WTC11 (cell line): ENCODE results near the gene PPIL3. TPM values are rescaled to one million over a fixed set of nuclear protein-coding genes. Genes with fewer than 3 reads are reported as not detected.

Source experiments
- ATAC-seq: fragments of 200-7000 bp; cut with Tn5 transposase; 2 replicates; pipeline ENCODE4 v1.10.0; 2021; ENCODE audit warnings: mild to moderate bottlenecking, moderate library complexity
- CTCF ChIA-PET: fragments of 300-600 bp; sonication (Branson Sonifier 250); formaldehyde crosslinking; loops from one replicate; lab custom pipeline; 2021; ENCODE audit warnings: antibody characterized with exemption; lab: Charles Lee
- POLR2A ChIA-PET: fragments of 350-600 bp; sonication (Branson Sonifier 250); formaldehyde crosslinking; loops from one replicate; lab custom pipeline; 2021; ENCODE audit warnings: antibody characterized with exemption; lab: Charles Lee
- DNase-seq: peaks from one replicate; pipeline ENCODE4 v3.0.0; 2021; ENCODE audit warnings: low spot score
- H3K27ac Mint-ChIP-seq: 2 replicates; pipeline ENCODE4 v1.8.0; 2021; ENCODE audit warnings: mixed read lengths
- H3K27me3 Mint-ChIP-seq: 2 replicates; pipeline ENCODE4 v1.8.0; 2021; ENCODE audit warnings: low read depth, mild to moderate bottlenecking, moderate library complexity, mixed read lengths
- H3K36me3 Mint-ChIP-seq: 2 replicates; pipeline ENCODE4 v1.8.0; 2021; ENCODE audit warnings: mixed read lengths
- H3K4me1 Mint-ChIP-seq: 2 replicates; pipeline ENCODE4 v1.8.0; 2022; ENCODE audit warnings: mixed read lengths
- H3K4me3 Mint-ChIP-seq: 2 replicates; pipeline ENCODE4 v1.8.0; 2021; ENCODE audit warnings: mild to moderate bottlenecking, moderate library complexity, mixed read lengths
- H3K9me3 Mint-ChIP-seq: 2 replicates; pipeline ENCODE4 v1.8.0; 2021; ENCODE audit warnings: mixed read lengths
- CBFB ChIP-seq: sonication (generic); formaldehyde crosslinking; IDR thresholded peaks from 2 replicates; pipeline ENCODE4 v1.8.1; 2022; ENCODE audit warnings: mild to moderate bottlenecking, low read depth, missing genetic modification reagents
- GRHL2 ChIP-seq: fragments of 250-450 bp; sonication (Bioruptor Pico); IDR thresholded peaks from 2 replicates; pipeline ENCODE4 v1.8.0; 2022; ENCODE audit warnings: mild to moderate bottlenecking, moderate library complexity; ENCODE audit not compliant: insufficient replicate concordance, severe bottlenecking
- MXD4 ChIP-seq: fragments of 250-450 bp; sonication (Bioruptor Pico); IDR thresholded peaks from 2 replicates; pipeline ENCODE4 v1.8.0; 2021; ENCODE audit warnings: mild to moderate bottlenecking, moderate library complexity, borderline replicate concordance
- NFE2L1 ChIP-seq: sonication (generic); formaldehyde crosslinking; IDR thresholded peaks from 2 replicates; pipeline ENCODE4 v1.8.1; 2023; ENCODE audit warnings: missing genetic modification reagents
- RELA ChIP-seq: sonication (generic); formaldehyde crosslinking; IDR thresholded peaks from 2 replicates; pipeline ENCODE4 v1.8.1; 2022; ENCODE audit warnings: missing genetic modification reagents, mild to moderate bottlenecking, borderline replicate concordance
- RORB ChIP-seq: fragments of 250-450 bp; sonication (Bioruptor Pico); IDR thresholded peaks from 2 replicates; pipeline ENCODE4 v1.9.0; 2021; ENCODE audit warnings: mild to moderate bottlenecking
- TEAD1 ChIP-seq: sonication (generic); formaldehyde crosslinking; IDR thresholded peaks from 2 replicates; pipeline ENCODE4 v1.8.0; 2022; ENCODE audit warnings: mild to moderate bottlenecking, missing genetic modification reagents
- TP53 ChIP-seq: sonication (generic); formaldehyde crosslinking; IDR thresholded peaks from 2 replicates; pipeline ENCODE4 v1.8.1; 2023; ENCODE audit warnings: mild to moderate bottlenecking, missing genetic modification reagents
- ZNF121 ChIP-seq: sonication (generic); formaldehyde crosslinking; IDR thresholded peaks from 2 replicates; pipeline ENCODE4 v1.8.0; 2023; ENCODE audit warnings: missing genetic modification reagents
- ZNF138 ChIP-seq: sonication (generic); formaldehyde crosslinking; conservative IDR thresholded peaks from 2 replicates; pipeline ENCODE4 v1.8.1; 2022; ENCODE audit warnings: mild to moderate bottlenecking, moderate library complexity, missing genetic modification reagents
- ZNF232 ChIP-seq: sonication (generic); formaldehyde crosslinking; IDR thresholded peaks from 2 replicates; pipeline ENCODE4 v1.8.0; 2022; ENCODE audit warnings: mild to moderate bottlenecking, missing genetic modification reagents
- ZNF423 ChIP-seq: fragments of 250-450 bp; sonication (Bioruptor Pico); IDR thresholded peaks from 2 replicates; pipeline ENCODE4 v2.1.2; 2022; ENCODE audit warnings: mild to moderate bottlenecking, moderate library complexity
- ZNF671 ChIP-seq: fragments of 250-450 bp; sonication (Bioruptor Pico); IDR thresholded peaks from 2 replicates; pipeline ENCODE4 v1.8.0; 2021; ENCODE audit warnings: mild to moderate bottlenecking
- total RNA-seq: library from RNA; stranded (reverse); gene quantifications from 3 replicates; pipeline ENCODE4 v1.2.3, GENCODE V29; 2021
- TF ChIP-seq, protein P1 (sequence below): sonication (generic); formaldehyde crosslinking; IDR thresholded peaks from 2 replicates; pipeline ENCODE4 v1.8.0; 2022; ENCODE audit warnings: missing genetic modification reagents
- TF ChIP-seq, protein P2 (sequence below): sonication (generic); formaldehyde crosslinking; IDR thresholded peaks from 2 replicates; pipeline ENCODE4 v1.8.1; 2023; ENCODE audit warnings: mild to moderate bottlenecking, moderate library complexity, missing genetic modification reagents
- TF ChIP-seq, protein P3 (sequence below): fragments of 250-450 bp; sonication (Bioruptor Pico); IDR thresholded peaks from 2 replicates; pipeline ENCODE4 v1.8.0; 2021; ENCODE audit warnings: mild to moderate bottlenecking
- TF ChIP-seq, protein P4 (sequence below): sonication (generic); formaldehyde crosslinking; IDR thresholded peaks from 2 replicates; pipeline ENCODE4 v1.8.0; 2023; ENCODE audit warnings: mild to moderate bottlenecking, missing genetic modification reagents
- TF ChIP-seq, protein P5 (sequence below): sonication (generic); formaldehyde crosslinking; IDR thresholded peaks from 2 replicates; pipeline ENCODE4 v1.8.1; 2022; ENCODE audit warnings: mild to moderate bottlenecking, missing genetic modification reagents, moderate library complexity, borderline replicate concordance

PPIL3 gene
- total RNA-seq, 1 experiment from 2014 or later = 39.3 TPM

DNA sequence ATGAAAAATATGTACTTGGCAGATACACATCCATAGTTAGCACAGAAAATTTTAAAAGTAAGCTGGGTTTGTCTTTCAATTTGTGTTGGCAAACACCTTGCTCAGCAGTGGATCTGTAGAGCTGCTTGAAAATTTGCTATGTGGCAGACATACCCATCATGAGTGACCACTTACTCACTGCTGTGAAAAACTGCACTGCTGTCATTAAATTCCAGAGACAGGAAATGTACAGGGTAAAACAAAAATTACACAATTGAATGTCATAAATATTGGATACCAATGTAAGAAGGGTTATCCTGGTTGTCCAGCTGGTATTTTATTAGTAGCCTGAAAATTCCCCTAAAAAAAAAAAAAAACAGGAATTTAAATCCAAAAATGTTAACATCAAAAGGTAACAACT, 24.8 kb upstream of the PPIL3 start (continued):
- TF ChIP-seq, protein P1, sequence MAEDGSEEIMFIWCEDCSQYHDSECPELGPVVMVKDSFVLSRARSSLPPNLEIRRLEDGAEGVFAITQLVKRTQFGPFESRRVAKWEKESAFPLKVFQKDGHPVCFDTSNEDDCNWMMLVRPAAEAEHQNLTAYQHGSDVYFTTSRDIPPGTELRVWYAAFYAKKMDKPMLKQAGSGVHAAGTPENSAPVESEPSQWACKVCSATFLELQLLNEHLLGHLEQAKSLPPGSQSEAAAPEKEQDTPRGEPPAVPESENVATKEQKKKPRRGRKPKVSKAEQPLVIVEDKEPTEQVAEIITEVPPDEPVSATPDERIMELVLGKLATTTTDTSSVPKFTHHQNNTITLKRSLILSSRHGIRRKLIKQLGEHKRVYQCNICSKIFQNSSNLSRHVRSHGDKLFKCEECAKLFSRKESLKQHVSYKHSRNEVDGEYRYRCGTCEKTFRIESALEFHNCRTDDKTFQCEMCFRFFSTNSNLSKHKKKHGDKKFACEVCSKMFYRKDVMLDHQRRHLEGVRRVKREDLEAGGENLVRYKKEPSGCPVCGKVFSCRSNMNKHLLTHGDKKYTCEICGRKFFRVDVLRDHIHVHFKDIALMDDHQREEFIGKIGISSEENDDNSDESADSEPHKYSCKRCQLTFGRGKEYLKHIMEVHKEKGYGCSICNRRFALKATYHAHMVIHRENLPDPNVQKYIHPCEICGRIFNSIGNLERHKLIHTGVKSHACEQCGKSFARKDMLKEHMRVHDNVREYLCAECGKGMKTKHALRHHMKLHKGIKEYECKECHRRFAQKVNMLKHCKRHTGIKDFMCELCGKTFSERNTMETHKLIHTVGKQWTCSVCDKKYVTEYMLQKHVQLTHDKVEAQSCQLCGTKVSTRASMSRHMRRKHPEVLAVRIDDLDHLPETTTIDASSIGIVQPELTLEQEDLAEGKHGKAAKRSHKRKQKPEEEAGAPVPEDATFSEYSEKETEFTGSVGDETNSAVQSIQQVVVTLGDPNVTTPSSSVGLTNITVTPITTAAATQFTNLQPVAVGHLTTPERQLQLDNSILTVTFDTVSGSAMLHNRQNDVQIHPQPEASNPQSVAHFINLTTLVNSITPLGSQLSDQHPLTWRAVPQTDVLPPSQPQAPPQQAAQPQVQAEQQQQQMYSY = no peak
- TF ChIP-seq, protein P2, sequence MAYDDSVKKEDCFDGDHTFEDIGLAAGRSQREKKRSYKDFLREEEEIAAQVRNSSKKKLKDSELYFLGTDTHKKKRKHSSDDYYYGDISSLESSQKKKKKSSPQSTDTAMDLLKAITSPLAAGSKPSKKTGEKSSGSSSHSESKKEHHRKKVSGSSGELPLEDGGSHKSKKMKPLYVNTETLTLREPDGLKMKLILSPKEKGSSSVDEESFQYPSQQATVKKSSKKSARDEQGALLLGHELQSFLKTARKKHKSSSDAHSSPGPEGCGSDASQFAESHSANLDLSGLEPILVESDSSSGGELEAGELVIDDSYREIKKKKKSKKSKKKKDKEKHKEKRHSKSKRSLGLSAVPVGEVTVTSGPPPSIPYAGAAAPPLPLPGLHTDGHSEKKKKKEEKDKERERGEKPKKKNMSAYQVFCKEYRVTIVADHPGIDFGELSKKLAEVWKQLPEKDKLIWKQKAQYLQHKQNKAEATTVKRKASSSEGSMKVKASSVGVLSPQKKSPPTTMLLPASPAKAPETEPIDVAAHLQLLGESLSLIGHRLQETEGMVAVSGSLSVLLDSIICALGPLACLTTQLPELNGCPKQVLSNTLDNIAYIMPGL (CRISPR knock-in tag) = no peak
- TF ChIP-seq RELA (no peak), NFE2L1 (CRISPR knock-in tag) (no peak), ZNF121 (CRISPR knock-in tag) (no peak), MXD4 (no peak), CBFB (CRISPR knock-in tag) (no peak), GRHL2 (CRISPR knock-in tag) (no peak), ZNF423 (CRISPR knock-in tag) (no peak), ZNF671 (CRISPR knock-in tag) (no peak)
- TF ChIP-seq, protein P3, sequence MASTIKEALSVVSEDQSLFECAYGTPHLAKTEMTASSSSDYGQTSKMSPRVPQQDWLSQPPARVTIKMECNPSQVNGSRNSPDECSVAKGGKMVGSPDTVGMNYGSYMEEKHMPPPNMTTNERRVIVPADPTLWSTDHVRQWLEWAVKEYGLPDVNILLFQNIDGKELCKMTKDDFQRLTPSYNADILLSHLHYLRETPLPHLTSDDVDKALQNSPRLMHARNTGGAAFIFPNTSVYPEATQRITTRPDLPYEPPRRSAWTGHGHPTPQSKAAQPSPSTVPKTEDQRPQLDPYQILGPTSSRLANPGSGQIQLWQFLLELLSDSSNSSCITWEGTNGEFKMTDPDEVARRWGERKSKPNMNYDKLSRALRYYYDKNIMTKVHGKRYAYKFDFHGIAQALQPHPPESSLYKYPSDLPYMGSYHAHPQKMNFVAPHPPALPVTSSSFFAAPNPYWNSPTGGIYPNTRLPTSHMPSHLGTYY (CRISPR knock-in tag) = no peak
- TF ChIP-seq, all 79 proteins: peak for 0

DNA sequence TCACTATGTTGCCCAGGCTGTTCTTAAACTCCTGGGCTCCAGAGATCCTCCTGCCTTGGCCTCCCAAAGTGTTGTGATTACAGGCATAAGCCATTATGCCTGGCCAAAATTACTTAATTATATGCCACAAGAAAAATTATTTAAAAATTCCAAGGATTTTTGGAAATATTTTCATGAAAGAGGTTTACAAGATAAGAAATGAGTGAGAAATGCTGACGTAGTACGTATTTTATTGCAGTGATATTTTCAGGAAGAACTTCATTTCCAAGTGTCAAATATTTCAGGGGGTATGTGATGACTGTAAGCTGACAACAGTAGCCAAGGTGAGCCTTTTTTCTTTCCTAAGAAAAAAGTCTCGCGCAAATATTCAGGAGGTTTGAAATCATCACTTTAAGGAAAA, 21.1 kb upstream of the PPIL3 start:
- no peak overlapping the region for H3K4me3 Mint-ChIP-seq
- H3K36me3 Mint-ChIP-seq = peaks cover 38% of the 10 kb centered on the region
- ATAC-seq (no peak), DNase-seq (no peak)
- CTCF ChIA-PET = no interaction called here
- no peaks in the 10 kb centered on the region for H3K4me1 Mint-ChIP-seq
- H3K27me3 Mint-ChIP-seq = no peaks in the 10 kb centered on the region
- H3K27ac Mint-ChIP-seq = no peak overlapping the region
- POLR2A ChIA-PET = no interaction called here
- TF ChIP-seq RORB (CRISPR knock-in tag) (no peak), TP53 (CRISPR knock-in tag) (no peak), TEAD1 (CRISPR knock-in tag) (no peak), ZNF232 (CRISPR knock-in tag) (no peak), ZNF138 (CRISPR knock-in tag) (no peak)
- TF ChIP-seq, protein P4, sequence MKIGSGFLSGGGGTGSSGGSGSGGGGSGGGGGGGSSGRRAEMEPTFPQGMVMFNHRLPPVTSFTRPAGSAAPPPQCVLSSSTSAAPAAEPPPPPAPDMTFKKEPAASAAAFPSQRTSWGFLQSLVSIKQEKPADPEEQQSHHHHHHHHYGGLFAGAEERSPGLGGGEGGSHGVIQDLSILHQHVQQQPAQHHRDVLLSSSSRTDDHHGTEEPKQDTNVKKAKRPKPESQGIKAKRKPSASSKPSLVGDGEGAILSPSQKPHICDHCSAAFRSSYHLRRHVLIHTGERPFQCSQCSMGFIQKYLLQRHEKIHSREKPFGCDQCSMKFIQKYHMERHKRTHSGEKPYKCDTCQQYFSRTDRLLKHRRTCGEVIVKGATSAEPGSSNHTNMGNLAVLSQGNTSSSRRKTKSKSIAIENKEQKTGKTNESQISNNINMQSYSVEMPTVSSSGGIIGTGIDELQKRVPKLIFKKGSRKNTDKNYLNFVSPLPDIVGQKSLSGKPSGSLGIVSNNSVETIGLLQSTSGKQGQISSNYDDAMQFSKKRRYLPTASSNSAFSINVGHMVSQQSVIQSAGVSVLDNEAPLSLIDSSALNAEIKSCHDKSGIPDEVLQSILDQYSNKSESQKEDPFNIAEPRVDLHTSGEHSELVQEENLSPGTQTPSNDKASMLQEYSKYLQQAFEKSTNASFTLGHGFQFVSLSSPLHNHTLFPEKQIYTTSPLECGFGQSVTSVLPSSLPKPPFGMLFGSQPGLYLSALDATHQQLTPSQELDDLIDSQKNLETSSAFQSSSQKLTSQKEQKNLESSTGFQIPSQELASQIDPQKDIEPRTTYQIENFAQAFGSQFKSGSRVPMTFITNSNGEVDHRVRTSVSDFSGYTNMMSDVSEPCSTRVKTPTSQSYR (CRISPR knock-in tag) = no peak
- TF ChIP-seq, protein P5, sequence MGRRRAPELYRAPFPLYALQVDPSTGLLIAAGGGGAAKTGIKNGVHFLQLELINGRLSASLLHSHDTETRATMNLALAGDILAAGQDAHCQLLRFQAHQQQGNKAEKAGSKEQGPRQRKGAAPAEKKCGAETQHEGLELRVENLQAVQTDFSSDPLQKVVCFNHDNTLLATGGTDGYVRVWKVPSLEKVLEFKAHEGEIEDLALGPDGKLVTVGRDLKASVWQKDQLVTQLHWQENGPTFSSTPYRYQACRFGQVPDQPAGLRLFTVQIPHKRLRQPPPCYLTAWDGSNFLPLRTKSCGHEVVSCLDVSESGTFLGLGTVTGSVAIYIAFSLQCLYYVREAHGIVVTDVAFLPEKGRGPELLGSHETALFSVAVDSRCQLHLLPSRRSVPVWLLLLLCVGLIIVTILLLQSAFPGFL = no peak
- H3K9me3 Mint-ChIP-seq = no peaks in the 10 kb centered on the region
